ENCODE results near the gene RMI2. TPM values are rescaled to one million over a fixed set of nuclear protein-coding genes. Genes with fewer than 3 reads are reported as not detected.
"Not testable (repeated sequence)": the region's sequence is repeated elsewhere in the genome, so short reads cannot be mapped to it uniquely, and the experiment has no call there.

The RMI2 gene
- total and polyA plus RNA-seq, 4 donors = 0.28 to 8.5 (median 0.83) TPM

GRCh38 chr16:11377154-11377553 lies 31.9 kb downstream of the RMI2 start:
- 92% methylated on average over 3 of the region's 3 CpGs for WGBS
- Histone ChIP-seq H3K27me3 (ENCODE audit: control insufficient read depth in 4 of 4, insufficient read depth in 4 of 4, low read length in 3 of 4) (no peaks in the 10 kb centered on the region), H3K9me3 (ENCODE audit: control insufficient read depth in 4 of 4, low read length in 3 of 4) (no peaks in the 10 kb centered on the region), H3K4me3 (ENCODE audit: low read depth in 1 of 3, low read length in 3 of 3) (no peak overlapping the region), H3K4me1 (ENCODE audit: control insufficient read depth in 4 of 4, insufficient read depth in 4 of 4, low read length in 3 of 4) (no peaks in the 10 kb centered on the region), H3K36me3 (ENCODE audit: control insufficient read depth in 4 of 4, insufficient read depth in 3 of 4, low read depth in 1 of 4, low read length in 3 of 4) (no peaks in the 10 kb centered on the region), H3K9ac (ENCODE audit: low read depth in 1 of 2, low read length in 2 of 2) (no peak overlapping the region), H3K27ac (ENCODE audit: low read depth in 1 of 2, low read length in 2 of 2) (no peak overlapping the region)
- TF ChIP-seq CTCF (IDR thresholded peaks at IDR 0.05; ENCODE audit: low read depth, low read length, missing input control) = no peak
- TF ChIP-seq REST (IDR thresholded peaks at IDR 0.05) = no peak
- TF ChIP-seq HNF4A (conservative IDR thresholded peaks at IDR 0.05) = no peak
- TF ChIP-seq SP1 (IDR thresholded peaks at IDR 0.05) = no peak
- no peak for DNase-seq (ENCODE audit: low spot score)

GRCh38 chr16:11378951-11379350 lies 33.7 kb downstream of the RMI2 start:
- not testable (repeated sequence) for H3K9me3 ChIP-seq (ENCODE audit: control insufficient read depth in 4 of 4, low read length in 3 of 4); H3K27ac ChIP-seq (ENCODE audit: low read depth in 1 of 2, low read length in 2 of 2); H3K27me3 ChIP-seq (ENCODE audit: control insufficient read depth in 4 of 4, insufficient read depth in 4 of 4, low read length in 3 of 4); DNase-seq (ENCODE audit: low spot score); H3K4me1 ChIP-seq (ENCODE audit: control insufficient read depth in 4 of 4, insufficient read depth in 4 of 4, low read length in 3 of 4); H3K4me3 ChIP-seq (ENCODE audit: low read depth in 1 of 3, low read length in 3 of 3); H3K9ac ChIP-seq (ENCODE audit: low read depth in 1 of 2, low read length in 2 of 2); H3K36me3 ChIP-seq (ENCODE audit: control insufficient read depth in 4 of 4, insufficient read depth in 3 of 4, low read depth in 1 of 4, low read length in 3 of 4)
- WGBS = 93% methylated on average over 5 of the region's 5 CpGs

- Histone ChIP-seq H3K4me3 (ENCODE audit: low read depth in 1 of 3, low read length in 3 of 3) (no peak overlapping the region), H3K27me3 (ENCODE audit: control insufficient read depth in 4 of 4, insufficient read depth in 4 of 4, low read length in 3 of 4) (no peaks in the 10 kb centered on the region), H3K4me1 (ENCODE audit: control insufficient read depth in 4 of 4, insufficient read depth in 4 of 4, low read length in 3 of 4) (no peaks in the 10 kb centered on the region), H3K27ac (ENCODE audit: low read depth in 1 of 2, low read length in 2 of 2) (no peak overlapping the region), H3K36me3 (ENCODE audit: control insufficient read depth in 4 of 4, insufficient read depth in 3 of 4, low read depth in 1 of 4, low read length in 3 of 4) (no peaks in the 10 kb centered on the region), H3K9ac (ENCODE audit: low read depth in 1 of 2, low read length in 2 of 2) (no peak overlapping the region), H3K9me3 (ENCODE audit: control insufficient read depth in 4 of 4, low read length in 3 of 4) (no peaks in the 10 kb centered on the region)
- DNase-seq (ENCODE audit: low spot score) = no peak
- 65% methylated on average over 7 of the region's 7 CpGs for WGBS
- TF ChIP-seq HNF4G (IDR thresholded peaks at IDR 0.05) (no peak), TAF1 (conservative IDR thresholded peaks at IDR 0.05) (no peak), RAD21 (IDR thresholded peaks at IDR 0.05) (no peak), CTCF (IDR thresholded peaks at IDR 0.05; ENCODE audit: low read depth, low read length, missing input control) (no peak), SP1 (IDR thresholded peaks at IDR 0.05) (no peak), RXRA (IDR thresholded peaks at IDR 0.05) (no peak), MAX (IDR thresholded peaks at IDR 0.05) (no peak), REST (IDR thresholded peaks at IDR 0.05) (no peak), HNF4A (conservative IDR thresholded peaks at IDR 0.05) (no peak), GABPA (IDR thresholded peaks at IDR 0.05 in 1 of 2, conservative IDR thresholded peaks at IDR 0.05 in 1 of 2) (no peak), ZBTB33 (IDR thresholded peaks at IDR 0.05) (no peak), EGR1 (IDR thresholded peaks at IDR 0.05; ENCODE audit: low read depth in 2 of 2) (no peak), YY1 (IDR thresholded peaks at IDR 0.05) (no peak), FOXA2 (IDR thresholded peaks at IDR 0.05) (no peak)
Measured at GRCh38 chr16:11379420-11379819, 34.2 kb downstream of the RMI2 start.

Measured in liver (tissue), 9 donors.